ENCODE results near the gene ZNF514.

DNA sequence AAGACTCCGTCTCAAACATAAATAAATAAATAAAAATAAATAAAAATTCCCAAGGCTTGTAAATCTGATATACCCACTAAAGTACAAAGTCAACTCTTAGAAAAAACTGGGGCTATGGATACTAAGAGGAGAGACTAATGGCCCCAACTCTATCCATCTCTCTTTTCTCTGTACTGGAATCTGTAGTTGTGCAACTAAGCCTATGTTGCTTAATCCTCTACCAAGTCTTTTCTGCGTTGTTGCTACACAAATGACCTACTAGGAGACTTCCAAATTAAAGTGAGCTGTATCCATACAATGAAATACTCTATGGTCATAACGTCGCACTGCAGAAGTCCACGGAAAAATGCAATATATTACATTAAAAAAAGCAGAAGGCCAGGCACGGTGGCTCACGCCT, 46.2 kb downstream of the ZNF514 start:
- TF ChIP-seq POLR2AphosphoS5 (IDR thresholded peaks at IDR 0.05; ENCODE audit: low read length) (no peak), SP1 (IDR thresholded peaks at IDR 0.05; ENCODE audit: low read depth, low read length) (no peak), EP300 (IDR thresholded peaks at IDR 0.05; ENCODE audit: borderline replicate concordance in 1 of 2, control insufficient read depth in 1 of 2, low read depth in 2 of 2, low read length in 2 of 2) (no peak), RAD21 (IDR thresholded peaks at IDR 0.05; ENCODE audit: insufficient read depth, low read depth, low read length) (no peak), SUZ12 (IDR thresholded peaks at IDR 0.05; ENCODE audit: unreplicated experiment) (no peak)
- TF ChIP-seq, protein P1, sequence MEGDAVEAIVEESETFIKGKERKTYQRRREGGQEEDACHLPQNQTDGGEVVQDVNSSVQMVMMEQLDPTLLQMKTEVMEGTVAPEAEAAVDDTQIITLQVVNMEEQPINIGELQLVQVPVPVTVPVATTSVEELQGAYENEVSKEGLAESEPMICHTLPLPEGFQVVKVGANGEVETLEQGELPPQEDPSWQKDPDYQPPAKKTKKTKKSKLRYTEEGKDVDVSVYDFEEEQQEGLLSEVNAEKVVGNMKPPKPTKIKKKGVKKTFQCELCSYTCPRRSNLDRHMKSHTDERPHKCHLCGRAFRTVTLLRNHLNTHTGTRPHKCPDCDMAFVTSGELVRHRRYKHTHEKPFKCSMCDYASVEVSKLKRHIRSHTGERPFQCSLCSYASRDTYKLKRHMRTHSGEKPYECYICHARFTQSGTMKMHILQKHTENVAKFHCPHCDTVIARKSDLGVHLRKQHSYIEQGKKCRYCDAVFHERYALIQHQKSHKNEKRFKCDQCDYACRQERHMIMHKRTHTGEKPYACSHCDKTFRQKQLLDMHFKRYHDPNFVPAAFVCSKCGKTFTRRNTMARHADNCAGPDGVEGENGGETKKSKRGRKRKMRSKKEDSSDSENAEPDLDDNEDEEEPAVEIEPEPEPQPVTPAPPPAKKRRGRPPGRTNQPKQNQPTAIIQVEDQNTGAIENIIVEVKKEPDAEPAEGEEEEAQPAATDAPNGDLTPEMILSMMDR (IDR thresholded peaks at IDR 0.05 in 2 of 3, conservative IDR thresholded peaks at IDR 0.05 in 1 of 3; ENCODE audit: control insufficient read depth in 2 of 3, extremely low read depth in 1 of 3, insufficient read depth in 1 of 3, low read depth in 3 of 3, low read length in 3 of 3): no peak
- TF ChIP-seq, protein P2, sequence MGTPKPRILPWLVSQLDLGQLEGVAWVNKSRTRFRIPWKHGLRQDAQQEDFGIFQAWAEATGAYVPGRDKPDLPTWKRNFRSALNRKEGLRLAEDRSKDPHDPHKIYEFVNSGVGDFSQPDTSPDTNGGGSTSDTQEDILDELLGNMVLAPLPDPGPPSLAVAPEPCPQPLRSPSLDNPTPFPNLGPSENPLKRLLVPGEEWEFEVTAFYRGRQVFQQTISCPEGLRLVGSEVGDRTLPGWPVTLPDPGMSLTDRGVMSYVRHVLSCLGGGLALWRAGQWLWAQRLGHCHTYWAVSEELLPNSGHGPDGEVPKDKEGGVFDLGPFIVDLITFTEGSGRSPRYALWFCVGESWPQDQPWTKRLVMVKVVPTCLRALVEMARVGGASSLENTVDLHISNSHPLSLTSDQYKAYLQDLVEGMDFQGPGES (IDR thresholded peaks at IDR 0.05): no peak
